ENCODE measurements around the gene IFNAR1. TPM values are rescaled to one million over a fixed set of nuclear protein-coding genes. Genes with fewer than 3 reads are reported as not detected.

IFNAR1 gene
- total and polyA plus RNA-seq, 2 of the 8 experiments (the other 6 are each of a cell fraction or from before 2014, with no cell fraction given), result 3.1 to 17.1 TPM

- Histone ChIP-seq H2BK120ac (replicated peaks; ENCODE audit: low read depth, low read length) (no peak overlapping the region), H2AFZ (ENCODE audit: low read length) (no peak overlapping the region), H4K8ac (ENCODE audit: extremely low read depth, insufficient read depth, low read length) (no peak overlapping the region), H3K27me3 (replicated peaks in 1 of 4; ENCODE audit: control insufficient read depth in 3 of 4, extremely low read depth in 1 of 4, insufficient read depth in 3 of 4, low read length in 3 of 4) (no peaks in the 10 kb centered on the region), H3K9ac (replicated peaks in 1 of 4; ENCODE audit: extremely low read depth in 1 of 4, low read depth in 3 of 4, low read length in 3 of 4) (no peak overlapping the region), H3K23me2 (ENCODE audit: low read depth, low read length) (no peaks in the 10 kb centered on the region), H2AK5ac (ENCODE audit: low read depth, low read length) (no peak overlapping the region), H2BK5ac (ENCODE audit: low read depth, low read length) (no peak overlapping the region), H4K20me1 (replicated peaks in 1 of 2; ENCODE audit: control insufficient read depth in 1 of 2, insufficient read depth in 2 of 2, low read length in 2 of 2) (no peaks in the 10 kb centered on the region), H2BK15ac (ENCODE audit: low read length) (no peak overlapping the region), H3K56ac (replicated peaks; ENCODE audit: insufficient read length, low read depth, low read length) (no peak overlapping the region), H3K23ac (ENCODE audit: insufficient read length) (no peak overlapping the region), H2BK20ac (ENCODE audit: low read length) (0 out of 2 replicates have a peak overlapping the region, but pooled peaks have one; percentile 26), H3K18ac (ENCODE audit: extremely low read depth, low read length) (no peak overlapping the region), H3K4me1 (replicated peaks in 1 of 4; ENCODE audit: control insufficient read depth in 3 of 4, insufficient read depth in 4 of 4, low read length in 3 of 4) (peaks cover 0 to 5% (median 1%) of the 10 kb centered on the region in 4 experiments; a peak in 4 of 7 replicates), H3K36me3 (ENCODE audit: control insufficient read depth in 2 of 4, insufficient read depth in 4 of 4, low read length in 3 of 4) (no peaks in the 10 kb centered on the region), H3K79me1 (ENCODE audit: low read depth, low read length) (no peaks in the 10 kb centered on the region), H3K14ac (ENCODE audit: insufficient read length) (no peak overlapping the region), H3K79me2 (ENCODE audit: control insufficient read depth in 1 of 2, insufficient read depth in 2 of 2, low read length in 2 of 2) (no peaks in the 10 kb centered on the region), H2BK12ac (ENCODE audit: low read depth, low read length) (no peak overlapping the region), H4K5ac (ENCODE audit: insufficient read length, low read depth, low read length) (no peak overlapping the region), H3K4me2 (ENCODE audit: insufficient read depth in 1 of 2, low read depth in 2 of 2, low read length in 2 of 2) (no peak overlapping the region), H3K9me3 (ENCODE audit: insufficient read depth in 2 of 2, low read depth in 1 of 2, low read length in 1 of 2) (peaks cover 7 to 8% of the 10 kb centered on the region in 2 experiments), H3K4me3 (ENCODE audit: extremely low read depth in 1 of 4, insufficient read depth in 2 of 4, low read depth in 3 of 4, low read length in 4 of 4) (no peak overlapping the region), H3K27ac (ENCODE audit: low read depth, low read length) (no peak overlapping the region), H3K4ac (replicated peaks; ENCODE audit: insufficient read length, low read depth, low read length) (no peak overlapping the region), H4K91ac (replicated peaks; ENCODE audit: insufficient read length, low read length) (no peak overlapping the region)
- POLR2A ChIA-PET (ENCODE audit: partially characterized antibody), result no interaction called here
- CTCF ChIA-PET (ENCODE audit: partially characterized antibody), result interaction anchor here (1.6 to 1.7 kb wide), 2 partner anchors 11 kb away, joined by 5 to 6 read pairs; no protein-coding TSS in a partner anchor
- DNase-seq (ENCODE audit: low read depth in 1 of 2, low spot score in 2 of 2) (no peak), FAIRE-seq (no peak)
- 97% methylated on average over 8 of the region's 12 CpGs; no CpG with 5 or more reads in 1 of the 2 experiments for WGBS, 2 experiments (ENCODE audit: extremely low coverage in 1 of 2, insufficient coverage in 1 of 2, insufficient read length in 1 of 2, insufficient replicate concordance in 2 of 2, low coverage in 1 of 2, low lambda C conversion rate in 2 of 2, missing lambda C conversion rate in 1 of 2)
- no peak for TF ChIP-seq CBX8 (IDR thresholded peaks at IDR 0.05; ENCODE audit: borderline replicate concordance, low read depth, low read length)
- no peak for TF ChIP-seq CEBPB (IDR thresholded peaks at IDR 0.05; ENCODE audit: low read depth, low read length)
- TF ChIP-seq SIN3A (conservative IDR thresholded peaks at IDR 0.05 in 1 of 2, IDR thresholded peaks at IDR 0.05 in 1 of 2; ENCODE audit: low read depth in 1 of 2, low read length in 2 of 2), result no peak
- TF ChIP-seq CREB1 (IDR thresholded peaks at IDR 0.05), result no peak
- TF ChIP-seq CTCF (IDR thresholded peaks at IDR 0.05; ENCODE audit: control extremely low read depth in 1 of 3, insufficient read depth in 1 of 3, low read depth in 1 of 3, low read length in 3 of 3), result no peak
- no peak for TF ChIP-seq ASH2L (IDR thresholded peaks at IDR 0.05; ENCODE audit: low read length)
- no peak for TF ChIP-seq KDM1A (IDR thresholded peaks at IDR 0.05; ENCODE audit: borderline replicate concordance, low read length)
- no peak for TF ChIP-seq RFX5 (IDR thresholded peaks at IDR 0.05; ENCODE audit: borderline replicate concordance, low read depth, low read length)
- no peak for TF ChIP-seq ATF2 (IDR thresholded peaks at IDR 0.05; ENCODE audit: low read length)
- no peak for TF ChIP-seq TEAD4 (IDR thresholded peaks at IDR 0.05; ENCODE audit: low read depth, low read length)
Measured at GRCh38 chr21:33372582-33372981, 47.8 kb downstream of the IFNAR1 start.
